Measurements from ENCODE around the gene PRODH2. TPM values are rescaled to one million over a fixed set of nuclear protein-coding genes. Genes with fewer than 3 reads are reported as not detected.
A peak's percentile ranks its signal among the peaks of the same experiment; 100 is the strongest.

The PRODH2 gene
- total RNA-seq, 1 donor: not detected

- H3K4me3 ChIP-seq (ENCODE audit: low read depth, low read length): peak within 1 kb of the TSS; percentile 50
- no peak for TF ChIP-seq CTCF (IDR thresholded peaks at IDR 0.05; ENCODE audit: insufficient read depth, low read length)
- DNase-seq (ENCODE audit: low read depth): no peak
Measured at GRCh38 chr19:35856546-35857149, 44.0 kb upstream of the PRODH2 start, which contains the start of gene KIRREL2. TSS of gene KIRREL2 (plus strand) at chr19:35856911. CDS start at chr19:35857120, 209 bp downstream.

- H3K4me3 ChIP-seq (ENCODE audit: low read depth, low read length): no peak overlapping the region
- DNase-seq (ENCODE audit: low read depth): no peak
- no peak for TF ChIP-seq CTCF (IDR thresholded peaks at IDR 0.05; ENCODE audit: insufficient read depth, low read length)
Measured at GRCh38 chr19:35853038-35853756, 40.6 kb upstream of the PRODH2 start.

- DNase-seq (ENCODE audit: low read depth): no peak
- no peak for TF ChIP-seq CTCF (IDR thresholded peaks at IDR 0.05; ENCODE audit: insufficient read depth, low read length)
- H3K4me3 ChIP-seq (ENCODE audit: low read depth, low read length): no peak within 1 kb of the TSS
Measured at GRCh38 chr19:35852029-35852780, 39.6 kb upstream of the PRODH2 start, which contains the start of gene NPHS1. TSS of gene NPHS1 (minus strand) at chr19:35852504. CDS start at chr19:35851837, 667 bp downstream.

GRCh38 chr19:35851213-35852028 is 38.8 kb upstream of the PRODH2 start:
- no peak for DNase-seq (ENCODE audit: low read depth)

GRCh38 chr19:35848919-35849505 is 36.4 kb upstream of the PRODH2 start:
- TF ChIP-seq CTCF (IDR thresholded peaks at IDR 0.05; ENCODE audit: insufficient read depth, low read length): no peak
- no peak overlapping the region for H3K4me3 ChIP-seq (ENCODE audit: low read depth, low read length)
- DNase-seq (ENCODE audit: low read depth): no peak

More at GRCh38 chr19:35851213-35852028, 38.8 kb upstream of the PRODH2 start:
- no peak overlapping the region for H3K4me3 ChIP-seq (ENCODE audit: low read depth, low read length)
- no peak for TF ChIP-seq CTCF (IDR thresholded peaks at IDR 0.05; ENCODE audit: insufficient read depth, low read length)

GRCh38 chr19:35848486-35848885 is 35.8 kb upstream of the PRODH2 start:
- no peak for TF ChIP-seq CTCF (IDR thresholded peaks at IDR 0.05; ENCODE audit: insufficient read depth, low read length)
- DNase-seq (ENCODE audit: low read depth): no peak
- H3K4me3 ChIP-seq (ENCODE audit: low read depth, low read length): no peak overlapping the region
